ENCODE measurements around the gene RBM39.
"Not testable (repeated sequence)": the region's sequence is repeated elsewhere in the genome, so short reads cannot be mapped to it uniquely, and the experiment has no call there.

Gene RBM39

DNA sequence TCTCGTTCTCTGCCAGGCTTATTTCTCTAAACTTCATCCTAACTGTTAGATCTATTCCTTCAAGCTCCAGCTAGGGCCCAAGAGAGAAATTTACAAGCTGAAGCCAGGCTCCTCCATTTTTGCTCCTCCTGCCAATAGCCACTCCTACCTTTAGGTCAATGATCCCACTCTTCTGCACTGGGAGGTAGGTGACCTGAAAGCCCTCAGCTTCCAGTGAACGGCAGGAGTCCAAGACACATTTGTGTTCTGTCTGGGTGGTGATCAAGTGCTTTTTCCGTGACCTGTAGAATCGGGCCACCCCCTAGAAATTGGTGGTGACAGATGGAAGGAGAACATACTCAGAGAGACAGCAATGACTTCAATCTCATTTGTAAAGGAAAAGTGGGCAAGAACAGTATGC lies 51.8 kb downstream of the RBM39 start:
- no peak overlapping the region for H3K4me3 ChIP-seq (ENCODE audit: low read depth, low read length)
- no peak for DNase-seq (ENCODE audit: low read depth)
- TF ChIP-seq, protein P1, sequence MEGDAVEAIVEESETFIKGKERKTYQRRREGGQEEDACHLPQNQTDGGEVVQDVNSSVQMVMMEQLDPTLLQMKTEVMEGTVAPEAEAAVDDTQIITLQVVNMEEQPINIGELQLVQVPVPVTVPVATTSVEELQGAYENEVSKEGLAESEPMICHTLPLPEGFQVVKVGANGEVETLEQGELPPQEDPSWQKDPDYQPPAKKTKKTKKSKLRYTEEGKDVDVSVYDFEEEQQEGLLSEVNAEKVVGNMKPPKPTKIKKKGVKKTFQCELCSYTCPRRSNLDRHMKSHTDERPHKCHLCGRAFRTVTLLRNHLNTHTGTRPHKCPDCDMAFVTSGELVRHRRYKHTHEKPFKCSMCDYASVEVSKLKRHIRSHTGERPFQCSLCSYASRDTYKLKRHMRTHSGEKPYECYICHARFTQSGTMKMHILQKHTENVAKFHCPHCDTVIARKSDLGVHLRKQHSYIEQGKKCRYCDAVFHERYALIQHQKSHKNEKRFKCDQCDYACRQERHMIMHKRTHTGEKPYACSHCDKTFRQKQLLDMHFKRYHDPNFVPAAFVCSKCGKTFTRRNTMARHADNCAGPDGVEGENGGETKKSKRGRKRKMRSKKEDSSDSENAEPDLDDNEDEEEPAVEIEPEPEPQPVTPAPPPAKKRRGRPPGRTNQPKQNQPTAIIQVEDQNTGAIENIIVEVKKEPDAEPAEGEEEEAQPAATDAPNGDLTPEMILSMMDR (IDR thresholded peaks at IDR 0.05; ENCODE audit: low read depth, low read length, missing control alignments): no peak

GRCh38 chr20:35686872-35687271 lies 55.2 kb downstream of the RBM39 start:
- not testable (repeated sequence) for H3K4me3 ChIP-seq (ENCODE audit: low read depth, low read length); DNase-seq (ENCODE audit: low read depth)
- TF ChIP-seq, protein P1 (IDR thresholded peaks at IDR 0.05; ENCODE audit: low read depth, low read length, missing control alignments): peak; percentile 9

DNA sequence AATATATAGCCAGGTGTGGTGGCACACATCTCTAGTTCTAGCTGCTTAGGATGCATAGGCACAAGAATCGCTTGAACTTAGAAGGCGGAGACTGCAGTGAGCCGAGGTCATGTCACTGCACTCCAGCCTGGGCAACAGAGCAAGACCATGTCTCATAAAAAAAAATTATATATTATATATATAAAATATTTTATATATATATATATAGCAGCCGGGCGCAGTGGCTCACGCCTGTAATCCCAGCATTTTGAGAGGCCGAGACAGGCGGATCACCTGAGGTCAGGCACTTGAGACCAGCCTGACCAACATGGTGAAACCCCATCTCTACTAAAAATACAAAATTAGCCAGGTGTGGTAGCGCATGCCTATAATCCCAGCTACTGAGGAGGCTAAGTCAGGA lies 56.7 kb downstream of the RBM39 start:
- not testable (repeated sequence) for DNase-seq (ENCODE audit: low read depth); H3K4me3 ChIP-seq (ENCODE audit: low read depth, low read length)

- TF ChIP-seq, protein P1 (IDR thresholded peaks at IDR 0.05; ENCODE audit: low read depth, low read length, missing control alignments): no peak
- DNase-seq (ENCODE audit: low read depth): no peak
- H3K4me3 ChIP-seq (ENCODE audit: low read depth, low read length): no peak overlapping the region
Measured at GRCh38 chr20:35681960-35682359, 60.1 kb downstream of the RBM39 start.

GRCh38 chr20:35680452-35681183 lies 61.4 kb downstream of the RBM39 start:
- H3K4me3 ChIP-seq (ENCODE audit: low read depth, low read length): no peak overlapping the region
- TF ChIP-seq, protein P1 (IDR thresholded peaks at IDR 0.05; ENCODE audit: low read depth, low read length, missing control alignments): no peak
- no peak for DNase-seq (ENCODE audit: low read depth)

DNA sequence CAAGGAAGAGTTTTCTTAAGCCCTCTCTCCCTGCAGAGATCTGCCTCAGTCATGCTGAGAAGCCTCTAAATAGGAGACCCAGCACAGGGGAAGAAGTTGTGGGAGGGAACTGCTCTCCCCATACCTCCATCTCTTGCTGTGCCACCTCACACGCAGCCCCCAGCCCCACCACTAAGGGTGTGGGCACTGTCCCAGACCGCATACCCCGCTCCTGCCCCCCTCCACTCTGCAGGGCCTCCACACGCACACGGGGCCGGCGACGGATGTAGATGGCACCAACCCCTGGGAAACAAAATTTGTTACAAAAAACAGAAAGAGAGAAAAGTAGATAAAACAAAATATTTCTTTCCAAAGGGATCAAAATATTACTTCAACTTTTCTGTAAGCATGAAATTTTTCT lies 67.1 kb downstream of the RBM39 start:
- DNase-seq (ENCODE audit: low read depth): no peak
- TF ChIP-seq, protein P1 (IDR thresholded peaks at IDR 0.05; ENCODE audit: low read depth, low read length, missing control alignments): no peak
- no peak overlapping the region for H3K4me3 ChIP-seq (ENCODE audit: low read depth, low read length)

DNA sequence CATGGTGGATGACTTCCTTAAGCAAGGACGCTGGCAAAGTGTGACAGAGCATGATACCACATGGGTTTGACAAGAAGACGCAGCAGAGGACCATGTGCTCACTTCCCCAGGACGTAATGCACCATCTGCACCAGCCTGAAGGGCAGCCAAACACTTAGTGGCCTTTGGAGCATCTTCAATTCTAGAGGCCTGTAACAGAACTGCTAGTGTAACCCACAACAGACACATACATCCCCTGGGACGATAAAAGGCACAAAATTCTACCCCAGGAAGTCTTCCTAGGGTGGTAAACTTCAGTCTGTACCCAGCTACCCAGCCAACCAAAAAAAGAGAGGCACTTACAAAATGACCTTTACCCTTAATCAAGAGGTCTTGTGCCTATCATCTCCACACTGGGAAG lies 68.2 kb downstream of the RBM39 start:
- no peak overlapping the region for H3K4me3 ChIP-seq (ENCODE audit: low read depth, low read length)
- TF ChIP-seq, protein P1 (IDR thresholded peaks at IDR 0.05; ENCODE audit: low read depth, low read length, missing control alignments): no peak
- no peak for DNase-seq (ENCODE audit: low read depth)

Data from GM12864 (cell line).